Left colon (tissue), 2 donors: ENCODE results near the gene TMEM198. TPM values are rescaled to one million over a fixed set of nuclear protein-coding genes. Genes with fewer than 3 reads are reported as not detected.
A peak's percentile ranks its signal among the peaks of the same experiment; 100 is the strongest.

Source experiments
- ATAC-seq: fragments of 200-7000 bp; cut with Tn5 transposase; one replicate; pipeline ENCODE4 v1.9.1; 2020; ENCODE audit warnings: mild to moderate bottlenecking, moderate library complexity
- DNase-seq, 2 donors: peaks; one replicate each; pipeline ENCODE4 v3.0.0-alpha.2; 2020
- intact Hi-C, 2 donors: fragments of 100-400 bp; cut with DNase I in 1 of 2; cut with micrococcal nuclease in 1 of 2; formaldehyde crosslinking; loops; one replicate each; pipeline versions ENCODE4 v1.11.2 to v1.14.0; 2022; cut with DNase I, micrococcal nuclease
- total RNA-seq, 2 donors: library from RNA; stranded (reverse); fragmentation: NEBNext Ultra II Directional; extraction: Animal tissue kit (Norgen Biotek cat#: 25700); gene quantifications; one replicate each; pipeline ENCODE4 v1.2.1, GENCODE V29; 2021
- donor health status: DM: no; HTN: no; CAD: no.
- donor health status: DM: yes; HTN: yes; CAD: no.

Gene TMEM198
- total RNA-seq, 2 donors from 2014 or later: 1.4 to 1.6 TPM

- ATAC-seq (no peak), DNase-seq (no peak)
- intact Hi-C loops: no loop called here
Observed at GRCh38 chr2:219566640-219567039, 22.8 kb downstream of the TMEM198 start.

- intact Hi-C loops: no loop called here
- no peak for ATAC-seq
- DNase-seq: no peak
Observed at GRCh38 chr2:219567131-219567530, 23.3 kb downstream of the TMEM198 start.

- ATAC-seq: no peak
- intact Hi-C loops: no loop called here
- DNase-seq: no peak
Observed at GRCh38 chr2:219567791-219568361, 24.0 kb downstream of the TMEM198 start.

GRCh38 chr2:219569041-219569440, 25.2 kb downstream of the TMEM198 start:
- intact Hi-C loops: no loop called here
- DNase-seq: no peak
- ATAC-seq: no peak

- intact Hi-C loops: no loop called here
- ATAC-seq: no peak
Observed at GRCh38 chr2:219569635-219570034, 25.8 kb downstream of the TMEM198 start.

GRCh38 chr2:219570194-219570923, 26.5 kb downstream of the TMEM198 start:
- intact Hi-C loops: no loop called here
- ATAC-seq (peak; percentile 50), DNase-seq (no peak)

More at GRCh38 chr2:219569635-219570034, 25.8 kb downstream of the TMEM198 start:
- no peak for DNase-seq

GRCh38 chr2:219570924-219571310, 27.1 kb downstream of the TMEM198 start:
- ATAC-seq (no peak), DNase-seq (no peak)
- intact Hi-C loops: no loop called here

GRCh38 chr2:219571311-219572236, 27.7 kb downstream of the TMEM198 start, which contains the start of gene OBSL1:
OBSL1 (minus strand) TSS chr2:219571539; CDS start chr2:219571232, 307 bp downstream.
- intact Hi-C loops: no loop called here
- peak in 1 of 2 donors; percentile 40 for DNase-seq
- peak; percentile 65 for ATAC-seq

GRCh38 chr2:219572237-219573001, 28.6 kb downstream of the TMEM198 start, which contains the start of gene INHA:
INHA (plus strand) TSS chr2:219572310; CDS start chr2:219572375, 65 bp downstream.
- DNase-seq: no peak
- intact Hi-C loops: no loop called here
- ATAC-seq: no peak

GRCh38 chr2:219573166-219573565, 29.3 kb downstream of the TMEM198 start:
- intact Hi-C loops: no loop called here
- ATAC-seq (no peak), DNase-seq (no peak)

GRCh38 chr2:219574484-219575311, 30.9 kb downstream of the TMEM198 start:
- intact Hi-C loops: no loop called here
- DNase-seq (no peak), ATAC-seq (no peak)

GRCh38 chr2:219575566-219576504, 32.0 kb downstream of the TMEM198 start:
- ATAC-seq: no peak
- intact Hi-C loops: no loop called here
- DNase-seq: no peak

GRCh38 chr2:219576505-219577388, 32.9 kb downstream of the TMEM198 start:
- intact Hi-C loops: no loop called here
- DNase-seq (no peak), ATAC-seq (peak; percentile 22)

- DNase-seq (no peak), ATAC-seq (no peak)
- intact Hi-C loops: no loop called here
Observed at GRCh38 chr2:219578811-219579613, 35.2 kb downstream of the TMEM198 start.

- intact Hi-C loops: no loop called here
- DNase-seq (no peak), ATAC-seq (no peak)
Observed at GRCh38 chr2:219581346-219581745, 37.5 kb downstream of the TMEM198 start.
